HEK293 (cell line): Measurements from ENCODE around the gene NFKBIE.
A peak's percentile ranks its signal among the peaks of the same experiment; 100 is the strongest.

ENCODE experiments used
- GLIS1 ChIP-seq: fragments of 450-650 bp; formaldehyde crosslinking; IDR thresholded peaks from 2 replicates; pipeline ENCODE4 v1.5.1; 2016; ENCODE audit warnings: missing biosample characterization, missing genetic modification characterization
- KLF8 ChIP-seq: fragments of 450-650 bp; formaldehyde crosslinking; IDR thresholded peaks from 2 replicates; pipeline ENCODE4 v1.5.1; 2016; ENCODE audit warnings: missing biosample characterization, missing genetic modification characterization
- KLF9 ChIP-seq: fragments of 450-650 bp; formaldehyde crosslinking; IDR thresholded peaks from 2 replicates; pipeline ENCODE4 v1.5.1; 2016; ENCODE audit warnings: missing biosample characterization, missing genetic modification characterization, low read depth
- MYNN ChIP-seq: fragments of 450-650 bp; formaldehyde crosslinking; IDR thresholded peaks from 2 replicates; pipeline ENCODE4 v1.5.1; 2016; ENCODE audit warnings: missing biosample characterization, missing genetic modification characterization, borderline replicate concordance
- ZBTB7A ChIP-seq: fragments of 450-650 bp; formaldehyde crosslinking; IDR thresholded peaks from 2 replicates; pipeline ENCODE4 v1.5.1; 2016; ENCODE audit warnings: low read depth, missing biosample characterization, missing genetic modification characterization
- ZFHX2 ChIP-seq: fragments of 450-650 bp; formaldehyde crosslinking; conservative IDR thresholded peaks from 2 replicates; pipeline ENCODE4 v1.5.1; 2016; ENCODE audit warnings: missing biosample characterization, missing genetic modification characterization
- ZFP37 ChIP-seq: fragments of 450-650 bp; formaldehyde crosslinking; IDR thresholded peaks from 2 replicates; pipeline ENCODE4 v1.5.1; 2016; ENCODE audit warnings: missing biosample characterization, missing genetic modification characterization
- ZNF221 ChIP-seq: fragments of 450-650 bp; formaldehyde crosslinking; IDR thresholded peaks from 2 replicates; pipeline ENCODE4 v1.5.1; 2017; ENCODE audit warnings: missing biosample characterization, missing genetic modification characterization, borderline replicate concordance
- ZNF24 ChIP-seq: fragments of 450-650 bp; formaldehyde crosslinking; IDR thresholded peaks from 2 replicates; pipeline ENCODE4 v1.5.1; 2016; ENCODE audit warnings: missing biosample characterization, missing genetic modification characterization
- ZNF324 ChIP-seq: fragments of 450-650 bp; formaldehyde crosslinking; IDR thresholded peaks from 2 replicates; pipeline ENCODE4 v1.5.1; 2016; ENCODE audit warnings: missing biosample characterization, missing genetic modification characterization
- ZNF335 ChIP-seq: fragments of 450-650 bp; formaldehyde crosslinking; conservative IDR thresholded peaks from 2 replicates; pipeline ENCODE4 v1.5.1; 2016; ENCODE audit warnings: missing biosample characterization, missing genetic modification characterization
- ZNF416 ChIP-seq: fragments of 450-650 bp; formaldehyde crosslinking; IDR thresholded peaks from 2 replicates; pipeline ENCODE4 v1.5.1; 2016; ENCODE audit warnings: missing biosample characterization, missing genetic modification characterization
- ZNF600 ChIP-seq: fragments of 450-650 bp; formaldehyde crosslinking; IDR thresholded peaks from 2 replicates; pipeline ENCODE4 v1.5.1; 2016; ENCODE audit warnings: missing biosample characterization, missing genetic modification characterization
- ZNF610 ChIP-seq: fragments of 450-650 bp; formaldehyde crosslinking; IDR thresholded peaks from 2 replicates; pipeline ENCODE4 v1.5.1; 2016; ENCODE audit warnings: missing biosample characterization, missing genetic modification characterization, borderline replicate concordance
- ZNF701 ChIP-seq: fragments of 450-650 bp; formaldehyde crosslinking; IDR thresholded peaks from 2 replicates; pipeline ENCODE4 v1.5.1; 2016; ENCODE audit warnings: missing biosample characterization, missing genetic modification characterization
- ZNF747 ChIP-seq: fragments of 450-650 bp; formaldehyde crosslinking; IDR thresholded peaks from 2 replicates; pipeline ENCODE4 v1.5.1; 2016; ENCODE audit warnings: missing biosample characterization, missing genetic modification characterization
- ZNF777 ChIP-seq: fragments of 450-650 bp; formaldehyde crosslinking; IDR thresholded peaks from 2 replicates; pipeline ENCODE4 v1.5.1; 2017; ENCODE audit warnings: missing biosample characterization, missing genetic modification characterization, borderline replicate concordance
- TF ChIP-seq, protein P1 (sequence below): fragments of 450-650 bp; formaldehyde crosslinking; IDR thresholded peaks from 2 replicates; pipeline ENCODE4 v1.5.1; 2016; ENCODE audit warnings: missing biosample characterization, missing genetic modification characterization
- TF ChIP-seq, protein P2 (sequence below): fragments of 450-650 bp; formaldehyde crosslinking; IDR thresholded peaks from 2 replicates; pipeline ENCODE4 v1.5.1; 2016; ENCODE audit warnings: missing biosample characterization, missing genetic modification characterization, borderline replicate concordance
- TF ChIP-seq, protein P3 (sequence below): fragments of 450-650 bp; formaldehyde crosslinking; IDR thresholded peaks from 2 replicates; pipeline ENCODE4 v1.5.1; 2016; ENCODE audit warnings: missing biosample characterization, missing genetic modification characterization
- TF ChIP-seq, protein P4 (sequence below): fragments of 450-650 bp; formaldehyde crosslinking; IDR thresholded peaks from 2 replicates; pipeline ENCODE4 v1.5.1; 2016; ENCODE audit warnings: missing biosample characterization, missing genetic modification characterization

Gene NFKBIE

DNA sequence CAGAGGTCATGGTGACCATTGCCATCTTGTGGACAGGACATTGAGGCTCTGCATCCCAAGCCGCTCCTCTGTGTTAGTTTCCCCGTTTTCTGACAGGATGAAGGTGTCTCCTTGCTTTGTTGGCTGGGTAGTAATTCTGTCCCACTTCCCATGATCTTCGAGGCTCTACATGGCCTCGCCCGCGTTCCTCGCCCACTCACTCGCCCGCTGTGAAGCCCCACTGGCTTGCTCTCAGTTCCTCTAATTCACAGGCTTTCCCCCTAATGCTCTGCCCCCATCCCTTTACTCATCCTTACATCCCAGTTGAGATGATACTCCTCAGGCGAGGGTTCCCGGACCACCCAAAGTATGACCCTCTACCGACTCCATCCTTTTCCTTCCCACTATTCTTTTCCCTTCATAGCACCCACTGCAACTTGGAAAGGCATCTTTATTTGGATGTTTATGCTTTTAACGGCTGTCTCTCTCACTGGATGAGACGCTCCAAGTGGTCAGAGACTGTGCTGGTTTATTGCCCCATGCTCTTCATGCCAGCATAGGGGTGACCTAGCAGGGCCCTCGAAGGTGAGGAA is 7.5 kb downstream of the NFKBIE start (continued):
- TF ChIP-seq, protein P1, sequence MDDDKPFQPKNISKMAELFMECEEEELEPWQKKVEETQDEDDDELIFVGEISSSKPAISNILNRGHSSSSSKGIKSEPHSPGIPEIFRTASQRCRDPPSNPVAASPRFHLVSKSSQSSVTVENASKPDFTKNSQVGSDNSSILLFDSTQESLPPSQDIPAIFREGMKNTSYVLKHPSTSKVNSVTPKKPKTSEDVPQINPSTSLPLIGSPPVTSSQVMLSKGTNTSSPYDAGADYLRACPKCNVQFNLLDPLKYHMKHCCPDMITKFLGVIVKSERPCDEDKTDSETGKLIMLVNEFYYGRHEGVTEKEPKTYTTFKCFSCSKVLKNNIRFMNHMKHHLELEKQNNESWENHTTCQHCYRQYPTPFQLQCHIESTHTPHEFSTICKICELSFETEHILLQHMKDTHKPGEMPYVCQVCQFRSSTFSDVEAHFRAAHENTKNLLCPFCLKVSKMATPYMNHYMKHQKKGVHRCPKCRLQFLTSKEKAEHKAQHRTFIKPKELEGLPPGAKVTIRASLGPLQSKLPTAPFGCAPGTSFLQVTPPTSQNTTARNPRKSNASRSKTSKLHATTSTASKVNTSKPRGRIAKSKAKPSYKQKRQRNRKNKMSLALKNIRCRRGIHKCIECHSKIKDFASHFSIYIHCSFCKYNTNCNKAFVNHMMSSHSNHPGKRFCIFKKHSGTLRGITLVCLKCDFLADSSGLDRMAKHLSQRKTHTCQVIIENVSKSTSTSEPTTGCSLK (tag by site-specific recombination), result no peak
- TF ChIP-seq, protein P2, sequence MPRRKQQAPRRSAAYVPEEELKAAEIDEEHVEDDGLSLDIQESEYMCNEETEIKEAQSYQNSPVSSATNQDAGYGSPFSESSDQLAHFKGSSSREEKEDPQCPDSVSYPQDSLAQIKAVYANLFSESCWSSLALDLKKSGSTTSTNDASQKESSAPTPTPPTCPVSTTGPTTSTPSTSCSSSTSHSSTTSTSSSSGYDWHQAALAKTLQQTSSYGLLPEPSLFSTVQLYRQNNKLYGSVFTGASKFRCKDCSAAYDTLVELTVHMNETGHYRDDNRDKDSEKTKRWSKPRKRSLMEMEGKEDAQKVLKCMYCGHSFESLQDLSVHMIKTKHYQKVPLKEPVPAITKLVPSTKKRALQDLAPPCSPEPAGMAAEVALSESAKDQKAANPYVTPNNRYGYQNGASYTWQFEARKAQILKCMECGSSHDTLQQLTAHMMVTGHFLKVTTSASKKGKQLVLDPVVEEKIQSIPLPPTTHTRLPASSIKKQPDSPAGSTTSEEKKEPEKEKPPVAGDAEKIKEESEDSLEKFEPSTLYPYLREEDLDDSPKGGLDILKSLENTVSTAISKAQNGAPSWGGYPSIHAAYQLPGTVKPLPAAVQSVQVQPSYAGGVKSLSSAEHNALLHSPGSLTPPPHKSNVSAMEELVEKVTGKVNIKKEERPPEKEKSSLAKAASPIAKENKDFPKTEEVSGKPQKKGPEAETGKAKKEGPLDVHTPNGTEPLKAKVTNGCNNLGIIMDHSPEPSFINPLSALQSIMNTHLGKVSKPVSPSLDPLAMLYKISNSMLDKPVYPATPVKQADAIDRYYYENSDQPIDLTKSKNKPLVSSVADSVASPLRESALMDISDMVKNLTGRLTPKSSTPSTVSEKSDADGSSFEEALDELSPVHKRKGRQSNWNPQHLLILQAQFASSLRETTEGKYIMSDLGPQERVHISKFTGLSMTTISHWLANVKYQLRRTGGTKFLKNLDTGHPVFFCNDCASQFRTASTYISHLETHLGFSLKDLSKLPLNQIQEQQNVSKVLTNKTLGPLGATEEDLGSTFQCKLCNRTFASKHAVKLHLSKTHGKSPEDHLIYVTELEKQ (tag by site-specific recombination), result no peak
- TF ChIP-seq ZNF610 (no peak), ZNF747 (tag by site-specific recombination) (no peak), ZNF324 (tag by site-specific recombination) (no peak), ZNF221 (tag by site-specific recombination) (no peak), ZNF24 (no peak; the same call in 1 of the 2 replicates), GLIS1 (no peak), ZNF335 (peak; percentile 45; the same call in 1 of the 2 replicates), ZNF600 (no peak), ZFP37 (no peak), ZNF701 (tag by site-specific recombination) (no peak), ZNF416 (no peak), MYNN (tag by site-specific recombination) (no peak), ZNF777 (tag by site-specific recombination) (0 out of 2 replicates have a peak, but pooled peaks have one; percentile 17), KLF9 (tag by site-specific recombination) (no peak), ZBTB7A (0 out of 2 replicates have a peak, but pooled peaks have one; percentile 36), ZFHX2 (tag by site-specific recombination) (peak; percentile 82), KLF8 (no peak)
- TF ChIP-seq, protein P3, sequence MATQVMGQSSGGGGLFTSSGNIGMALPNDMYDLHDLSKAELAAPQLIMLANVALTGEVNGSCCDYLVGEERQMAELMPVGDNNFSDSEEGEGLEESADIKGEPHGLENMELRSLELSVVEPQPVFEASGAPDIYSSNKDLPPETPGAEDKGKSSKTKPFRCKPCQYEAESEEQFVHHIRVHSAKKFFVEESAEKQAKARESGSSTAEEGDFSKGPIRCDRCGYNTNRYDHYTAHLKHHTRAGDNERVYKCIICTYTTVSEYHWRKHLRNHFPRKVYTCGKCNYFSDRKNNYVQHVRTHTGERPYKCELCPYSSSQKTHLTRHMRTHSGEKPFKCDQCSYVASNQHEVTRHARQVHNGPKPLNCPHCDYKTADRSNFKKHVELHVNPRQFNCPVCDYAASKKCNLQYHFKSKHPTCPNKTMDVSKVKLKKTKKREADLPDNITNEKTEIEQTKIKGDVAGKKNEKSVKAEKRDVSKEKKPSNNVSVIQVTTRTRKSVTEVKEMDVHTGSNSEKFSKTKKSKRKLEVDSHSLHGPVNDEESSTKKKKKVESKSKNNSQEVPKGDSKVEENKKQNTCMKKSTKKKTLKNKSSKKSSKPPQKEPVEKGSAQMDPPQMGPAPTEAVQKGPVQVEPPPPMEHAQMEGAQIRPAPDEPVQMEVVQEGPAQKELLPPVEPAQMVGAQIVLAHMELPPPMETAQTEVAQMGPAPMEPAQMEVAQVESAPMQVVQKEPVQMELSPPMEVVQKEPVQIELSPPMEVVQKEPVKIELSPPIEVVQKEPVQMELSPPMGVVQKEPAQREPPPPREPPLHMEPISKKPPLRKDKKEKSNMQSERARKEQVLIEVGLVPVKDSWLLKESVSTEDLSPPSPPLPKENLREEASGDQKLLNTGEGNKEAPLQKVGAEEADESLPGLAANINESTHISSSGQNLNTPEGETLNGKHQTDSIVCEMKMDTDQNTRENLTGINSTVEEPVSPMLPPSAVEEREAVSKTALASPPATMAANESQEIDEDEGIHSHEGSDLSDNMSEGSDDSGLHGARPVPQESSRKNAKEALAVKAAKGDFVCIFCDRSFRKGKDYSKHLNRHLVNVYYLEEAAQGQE, result no peak
- TF ChIP-seq, protein P4, sequence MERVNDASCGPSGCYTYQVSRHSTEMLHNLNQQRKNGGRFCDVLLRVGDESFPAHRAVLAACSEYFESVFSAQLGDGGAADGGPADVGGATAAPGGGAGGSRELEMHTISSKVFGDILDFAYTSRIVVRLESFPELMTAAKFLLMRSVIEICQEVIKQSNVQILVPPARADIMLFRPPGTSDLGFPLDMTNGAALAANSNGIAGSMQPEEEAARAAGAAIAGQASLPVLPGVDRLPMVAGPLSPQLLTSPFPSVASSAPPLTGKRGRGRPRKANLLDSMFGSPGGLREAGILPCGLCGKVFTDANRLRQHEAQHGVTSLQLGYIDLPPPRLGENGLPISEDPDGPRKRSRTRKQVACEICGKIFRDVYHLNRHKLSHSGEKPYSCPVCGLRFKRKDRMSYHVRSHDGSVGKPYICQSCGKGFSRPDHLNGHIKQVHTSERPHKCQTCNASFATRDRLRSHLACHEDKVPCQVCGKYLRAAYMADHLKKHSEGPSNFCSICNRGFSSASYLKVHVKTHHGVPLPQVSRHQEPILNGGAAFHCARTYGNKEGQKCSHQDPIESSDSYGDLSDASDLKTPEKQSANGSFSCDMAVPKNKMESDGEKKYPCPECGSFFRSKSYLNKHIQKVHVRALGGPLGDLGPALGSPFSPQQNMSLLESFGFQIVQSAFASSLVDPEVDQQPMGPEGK (tag by site-specific recombination), result no peak
